ENCODE measurements around the gene KIF5C. TPM values are rescaled to one million over a fixed set of nuclear protein-coding genes. Genes with fewer than 3 reads are reported as not detected.

Gene KIF5C
- total RNA-seq, 1 donor from 2014 or later: 38.9 TPM

- TF ChIP-seq CTCF (conservative IDR thresholded peaks at IDR 0.05): no peak
- peaks cover 5% of the 10 kb centered on the region for H3K36me3 Mint-ChIP-seq
- no peak for DNase-seq (ENCODE audit: extremely low spot score, unreplicated experiment)
- H3K4me1 Mint-ChIP-seq (ENCODE audit: unreplicated experiment): peaks cover 30% of the 10 kb centered on the region
- peaks cover 5% of the 10 kb centered on the region for H3K9me3 Mint-ChIP-seq
- H3K27me3 Mint-ChIP-seq: no peaks in the 10 kb centered on the region
- H3K4me3 Mint-ChIP-seq: no peak overlapping the region
- peak overlapping the region; percentile 32 for H3K27ac Mint-ChIP-seq
These were observed 188.2 kb downstream of the KIF5C start for GRCh38 chr2:149063177-149063576.

- DNase-seq (ENCODE audit: extremely low spot score, unreplicated experiment): no peak
- Mint-ChIP-seq H3K4me1 (ENCODE audit: unreplicated experiment) (peaks cover 40% of the 10 kb centered on the region), H3K9me3 (peaks cover 5% of the 10 kb centered on the region), H3K27ac (peak overlapping the region; percentile 12), H3K36me3 (peaks cover 12% of the 10 kb centered on the region), H3K27me3 (no peaks in the 10 kb centered on the region), H3K4me3 (no peak overlapping the region)
- no peak for TF ChIP-seq CTCF (conservative IDR thresholded peaks at IDR 0.05)
These were observed 189.4 kb downstream of the KIF5C start for GRCh38 chr2:149064365-149064841.

GRCh38 chr2:149064856-149065630, 190.0 kb downstream of the KIF5C start:
- no peak for TF ChIP-seq CTCF (conservative IDR thresholded peaks at IDR 0.05)
- no peak for DNase-seq (ENCODE audit: extremely low spot score, unreplicated experiment)
- peak overlapping the region; percentile 12 for H3K27ac Mint-ChIP-seq
- H3K36me3 Mint-ChIP-seq: peaks cover 12% of the 10 kb centered on the region
- H3K27me3 Mint-ChIP-seq: no peaks in the 10 kb centered on the region
- peaks cover 46% of the 10 kb centered on the region for H3K4me1 Mint-ChIP-seq (ENCODE audit: unreplicated experiment)
- H3K9me3 Mint-ChIP-seq: peaks cover 5% of the 10 kb centered on the region
- no peak overlapping the region for H3K4me3 Mint-ChIP-seq

- H3K27ac Mint-ChIP-seq: peak overlapping the region; percentile 95
These were observed 193.4 kb downstream of the KIF5C start for GRCh38 chr2:149068225-149068995.

More at GRCh38 chr2:149068225-149068995, 193.4 kb downstream of the KIF5C start:
- Mint-ChIP-seq H3K36me3 (peaks cover 12% of the 10 kb centered on the region), H3K4me1 (ENCODE audit: unreplicated experiment) (peaks cover 39% of the 10 kb centered on the region), H3K9me3 (peaks cover 5% of the 10 kb centered on the region), H3K27me3 (no peaks in the 10 kb centered on the region), H3K4me3 (peak overlapping the region; percentile 32)
- no peak for DNase-seq (ENCODE audit: extremely low spot score, unreplicated experiment)
- no peak for TF ChIP-seq CTCF (conservative IDR thresholded peaks at IDR 0.05)
